GM23338 (cell line): ENCODE data around the gene XXYLT1. TPM values are rescaled to one million over a fixed set of nuclear protein-coding genes. Genes with fewer than 3 reads are reported as not detected.

Experiments used
- ATAC-seq: fragments of 200-7000 bp; cut with Tn5 transposase; 3 replicates; pipeline ENCODE4 v1.9.1; 2020
- DNase-seq: peaks from one replicate; pipeline ENCODE4 v3.0.0-alpha.2; 2015; ENCODE audit warnings: low spot score
- H2AFZ ChIP-seq: fragments of 200-600 bp; sonication (generic); 2 replicates; pipeline ENCODE4 v1.8.0; 2016; ENCODE audit warnings: antibody characterized with exemption, mild to moderate bottlenecking, moderate library complexity
- H3F3A ChIP-seq: fragments of 200-600 bp; sonication (generic); replicated peaks from 2 replicates; pipeline ENCODE4 v1.8.0; 2017; ENCODE audit warnings: antibody characterized with exemption, mixed run types, low read depth
- H3K27ac ChIP-seq: fragments of 200-600 bp; sonication (generic); 2 replicates; pipeline ENCODE4 v1.6.1; 2016; ENCODE audit warnings: low read depth
- H3K27me3 ChIP-seq: fragments of 200-600 bp; sonication (generic); 2 replicates; pipeline ENCODE4 v1.8.0; 2016; ENCODE audit warnings: mild to moderate bottlenecking, mixed run types, moderate library complexity; ENCODE audit not compliant: insufficient read depth
- H3K36me3 ChIP-seq: fragments of 200-600 bp; sonication (generic); 2 replicates; pipeline ENCODE4 v1.8.0; 2016; ENCODE audit warnings: mild to moderate bottlenecking; ENCODE audit not compliant: insufficient read depth
- H3K4me1 ChIP-seq: fragments of 200-600 bp; sonication (generic); 2 replicates; pipeline ENCODE4 v1.8.0; 2016; ENCODE audit warnings: mild to moderate bottlenecking, moderate library complexity; ENCODE audit not compliant: insufficient read depth
- H3K4me2 ChIP-seq: fragments of 200-600 bp; sonication (generic); 2 replicates; pipeline ENCODE4 v1.7.1; 2017; ENCODE audit warnings: mixed run types
- H3K4me3 ChIP-seq: fragments of 200-600 bp; sonication (generic); 2 replicates; pipeline ENCODE4 v1.6.1; 2016; ENCODE audit warnings: mixed run types
- H3K79me2 ChIP-seq: fragments of 200-600 bp; sonication (generic); replicated peaks from 2 replicates; pipeline ENCODE4 v1.8.0; 2017; ENCODE audit warnings: mild to moderate bottlenecking; ENCODE audit not compliant: insufficient read depth
- H3K9me2 ChIP-seq: fragments of 200-600 bp; sonication (generic); 2 replicates; pipeline ENCODE4 v1.8.0; 2017; ENCODE audit not compliant: insufficient read depth
- H4K20me1 ChIP-seq: fragments of 200-600 bp; sonication (generic); replicated peaks from 2 replicates; pipeline ENCODE4 v1.8.0; 2017; ENCODE audit warnings: mild to moderate bottlenecking; ENCODE audit not compliant: insufficient read depth
- H3K27ac Mint-ChIP-seq: 2 replicates; pipeline ENCODE4 v1.8.0; 2020; ENCODE audit warnings: inconsistent platforms, mild to moderate bottlenecking, moderate library complexity, mixed read lengths
- H3K27me3 Mint-ChIP-seq: 3 replicates; pipeline ENCODE4 v1.8.0; 2022; ENCODE audit warnings: low read depth, mild to moderate bottlenecking, moderate library complexity, mixed read lengths, inconsistent platforms; ENCODE audit not compliant: insufficient read depth, poor library complexity
- H3K36me3 Mint-ChIP-seq: 3 replicates; pipeline ENCODE4 v1.8.0; 2021; ENCODE audit warnings: low read depth, mild to moderate bottlenecking, inconsistent platforms, moderate library complexity, mixed read lengths
- H3K4me1 Mint-ChIP-seq: 3 replicates; pipeline ENCODE4 v1.8.0; 2020; ENCODE audit warnings: mild to moderate bottlenecking, inconsistent platforms, mixed read lengths
- H3K4me3 Mint-ChIP-seq: 3 replicates; pipeline ENCODE4 v1.8.0; 2021; ENCODE audit warnings: moderate library complexity, mild to moderate bottlenecking, inconsistent platforms, mixed read lengths
- H3K9me3 Mint-ChIP-seq: 3 replicates; pipeline ENCODE4 v1.8.0; 2020; ENCODE audit warnings: moderate library complexity, mild to moderate bottlenecking, inconsistent platforms, mixed read lengths
- CREB1 ChIP-seq: fragments of 250-450 bp; sonication (Bioruptor Pico); IDR thresholded peaks from 2 replicates; pipeline ENCODE4 v1.5.0; 2020; ENCODE audit warnings: low read depth, mild to moderate bottlenecking, moderate library complexity
- CTCF ChIP-seq, 2 experiments: fragments of 200-600 bp in 1 of 2; sonication (generic) in 1 of 2; conservative IDR thresholded peaks; 2 replicates each; pipeline versions ENCODE4 v1.5.1 to v1.6.1; 2016 to 2017; ENCODE audit warnings: antibody characterized with exemption in 2 of 2, low read depth in 2 of 2, mild to moderate bottlenecking in 2 of 2, moderate library complexity in 1 of 2
- ETS1 ChIP-seq: IDR thresholded peaks from 2 replicates; pipeline ENCODE4 v1.6.1; 2016; ENCODE audit warnings: antibody characterized with exemption
- EZH2phosphoT487 ChIP-seq: fragments of 200-600 bp; sonication (generic); IDR thresholded peaks from one replicate; pipeline ENCODE4 v1.8.1; 2018; ENCODE audit warnings: antibody characterized with exemption; ENCODE audit not compliant: unreplicated experiment
- JUNB ChIP-seq: IDR thresholded peaks from one replicate; pipeline ENCODE4 v1.6.1; 2016; ENCODE audit warnings: antibody characterized with exemption; ENCODE audit not compliant: unreplicated experiment
- REST ChIP-seq: IDR thresholded peaks from one replicate; pipeline ENCODE4 v1.6.1; 2018; ENCODE audit warnings: antibody characterized with exemption; ENCODE audit not compliant: unreplicated experiment
- ZNF331 ChIP-seq: fragments of 250-450 bp; sonication (Bioruptor Pico); IDR thresholded peaks from 2 replicates; pipeline ENCODE4 v1.5.0; 2020; ENCODE audit warnings: low read depth, mild to moderate bottlenecking, moderate library complexity
- polyA plus RNA-seq: library from polyadenylated mRNA; unstranded; fragments of >200 nt; fragmentation: Nextera tagmentation; extraction: Ambion mirVana; gene quantifications from 2 replicates; pipeline ENCODE4 v1.2.1, GENCODE V29; 2016
- total RNA-seq: library from RNA; depleted of rRNA; stranded (reverse); fragments of >200 nt; shearing (Covaris generic); gene quantifications from 2 replicates; pipeline ENCODE4 v1.2.3, GENCODE V29; 2014

XXYLT1 gene
- total and polyA plus RNA-seq, 2 experiments from 2014 or later: 13.5 to 34.8 TPM

- no peaks in the 10 kb centered on the region for H3K9me2 ChIP-seq
- no peak overlapping the region for H3K4me3 ChIP-seq
- no peaks in the 10 kb centered on the region for H3K79me2 ChIP-seq
- H2AFZ ChIP-seq: no peak overlapping the region
- ATAC-seq: no peak
- Mint-ChIP-seq H3K4me3 (no peak overlapping the region), H3K4me1 (no peaks in the 10 kb centered on the region), H3K9me3 (peaks cover 11% of the 10 kb centered on the region), H3K36me3 (peaks cover 26% of the 10 kb centered on the region), H3K27ac (no peak overlapping the region), H3K27me3 (peaks cover 10% of the 10 kb centered on the region)
- no peaks in the 10 kb centered on the region for H4K20me1 ChIP-seq
- no peak for DNase-seq
- no peak overlapping the region for H3K4me2 ChIP-seq
- H3F3A ChIP-seq: no peaks in the 10 kb centered on the region
- H3K27me3 ChIP-seq: no peaks in the 10 kb centered on the region
- H3K27ac ChIP-seq: no peak overlapping the region
- no peaks in the 10 kb centered on the region for H3K36me3 ChIP-seq
- no peak for TF ChIP-seq EZH2phosphoT487
- no peaks in the 10 kb centered on the region for H3K4me1 ChIP-seq
Observed at GRCh38 chr3:195140816-195141793, 129.9 kb downstream of the XXYLT1 start.

GRCh38 chr3:195140410-195140809 is 130.5 kb downstream of the XXYLT1 start:
- ATAC-seq (no peak), DNase-seq (no peak)
- no peak overlapping the region for H3K4me3 Mint-ChIP-seq
- no peaks in the 10 kb centered on the region for H3K4me1 Mint-ChIP-seq
- Histone ChIP-seq H3K36me3 (no peaks in the 10 kb centered on the region), H3K9me2 (no peaks in the 10 kb centered on the region), H4K20me1 (no peaks in the 10 kb centered on the region), H3K4me2 (no peak overlapping the region), H3K27me3 (no peaks in the 10 kb centered on the region), H3K79me2 (no peaks in the 10 kb centered on the region), H3K4me1 (no peaks in the 10 kb centered on the region), H2AFZ (no peak overlapping the region), H3F3A (no peaks in the 10 kb centered on the region), H3K4me3 (no peak overlapping the region), H3K27ac (no peak overlapping the region)
- H3K36me3 Mint-ChIP-seq: peaks cover 26% of the 10 kb centered on the region
- H3K27me3 Mint-ChIP-seq: peaks cover 9% of the 10 kb centered on the region
- no peak overlapping the region for H3K27ac Mint-ChIP-seq
- H3K9me3 Mint-ChIP-seq: peaks cover 11% of the 10 kb centered on the region
- TF ChIP-seq JUNB (no peak), ZNF331 (CRISPR knock-in tag) (no peak), CREB1 (CRISPR knock-in tag) (no peak), EZH2phosphoT487 (no peak), REST (no peak), ETS1 (no peak), CTCF (conservative IDR thresholded peaks at IDR 0.05; ENCODE audit: low read depth in 2 of 2) (no peak)
